CD14-positive monocyte (primary cell): ENCODE data around the gene NRG3. TPM values are rescaled to one million over a fixed set of nuclear protein-coding genes. Genes with fewer than 3 reads are reported as not detected.

ENCODE experiments used
- DNase-seq, 3 donors: peaks; one replicate each; pipeline ENCODE4 v3.0.0-alpha.2; 2011 to 2022
- H2AFZ ChIP-seq: 2 replicates; pipeline ENCODE4 v1.6.0; 2012; ENCODE audit warnings: mild to moderate bottlenecking, low read depth, low read length, inconsistent platforms; ENCODE audit not compliant: insufficient read depth, poor library complexity, severe bottlenecking
- H3K27ac ChIP-seq, 2 donors: 1 replicate in 1 of 2; 2 replicates in 1 of 2; pipeline ENCODE4 v1.5.1; 2012 to 2013; ENCODE audit warnings: low read length in 2 of 2, control low read depth in 1 of 2, inconsistent platforms in 1 of 2, low read depth in 1 of 2, mild to moderate bottlenecking in 1 of 2
- H3K27me3 ChIP-seq, 2 donors: one replicate each; pipeline versions ENCODE4 v1.6.0 to v1.6.1; 2011 to 2013; ENCODE audit warnings: low read length in 2 of 2; ENCODE audit not compliant: control insufficient read depth in 2 of 2, insufficient read depth in 2 of 2
- H3K36me3 ChIP-seq, 2 donors: replicated peaks in 1 of 2; 1 replicate in 1 of 2; 2 replicates in 1 of 2; pipeline versions ENCODE4 v1.5.1 to v1.6.1; 2012 to 2013; ENCODE audit warnings: low read length in 2 of 2, control low read depth in 1 of 2, inconsistent platforms in 1 of 2, mild to moderate bottlenecking in 1 of 2; ENCODE audit not compliant: insufficient read depth in 2 of 2, control insufficient read depth in 1 of 2
- H3K4me1 ChIP-seq, 2 donors: 1 replicate in 1 of 2; 2 replicates in 1 of 2; pipeline versions ENCODE4 v1.5.1 to v1.6.1; 2012 to 2013; ENCODE audit warnings: low read length in 2 of 2, control low read depth in 1 of 2, inconsistent platforms in 1 of 2, mild to moderate bottlenecking in 1 of 2, moderate library complexity in 1 of 2; ENCODE audit not compliant: insufficient read depth in 2 of 2, control insufficient read depth in 1 of 2
- H3K4me2 ChIP-seq: replicated peaks from 2 replicates; pipeline ENCODE3; 2012; ENCODE audit warnings: low read length, moderate library complexity, mild to moderate bottlenecking; ENCODE audit not compliant: poor library complexity, severe bottlenecking; ENCODE audit errors: extremely low read depth
- H3K4me3 ChIP-seq, 3 experiments: fragments of 200-600 bp in 1 of 3; sonication (generic) in 1 of 3; replicated peaks in 1 of 3; 1 replicate in 2 of 3; 2 replicates in 1 of 3; pipeline ENCODE4 v1.5.1; 2011 to 2013; ENCODE audit warnings: low read length in 3 of 3, mild to moderate bottlenecking in 3 of 3, control low read depth in 2 of 3, low read depth in 2 of 3, inconsistent platforms in 1 of 3, moderate library complexity in 1 of 3
- H3K79me2 ChIP-seq: 2 replicates; pipeline ENCODE4 v1.6.0; 2012; ENCODE audit warnings: mild to moderate bottlenecking, control low read depth, inconsistent platforms, low read length, moderate library complexity; ENCODE audit not compliant: insufficient read depth
- H3K9ac ChIP-seq: 2 replicates; pipeline ENCODE4 v1.6.0; 2017; ENCODE audit warnings: low read length, mild to moderate bottlenecking; ENCODE audit not compliant: insufficient read depth, poor library complexity, severe bottlenecking
- H3K9me3 ChIP-seq, 2 donors: replicated peaks in 1 of 2; 1 replicate in 1 of 2; 2 replicates in 1 of 2; pipeline versions ENCODE4 v1.5.1 to v1.6.1; 2012 to 2013; ENCODE audit warnings: low read length in 2 of 2, control low read depth in 1 of 2; ENCODE audit not compliant: control insufficient read depth in 1 of 2, insufficient read depth in 1 of 2
- H4K20me1 ChIP-seq: 2 replicates; pipeline ENCODE4 v1.6.0; 2012; ENCODE audit warnings: mild to moderate bottlenecking, low read length, control low read depth, moderate library complexity; ENCODE audit not compliant: insufficient read depth
- H3K27ac Mint-ChIP-seq, 7 donors: one replicate each; pipeline ENCODE4 v1.8.0; 2020; ENCODE audit warnings: mild to moderate bottlenecking in 7 of 7, mixed read lengths in 7 of 7, moderate library complexity in 6 of 7, inconsistent platforms in 2 of 7
- H3K27me3 Mint-ChIP-seq, 3 donors: one replicate each; pipeline ENCODE4 v1.8.0; 2021 to 2022; ENCODE audit warnings: low read depth in 3 of 3, mild to moderate bottlenecking in 3 of 3, mixed read lengths in 3 of 3, moderate library complexity in 3 of 3, inconsistent platforms in 1 of 3
- H3K36me3 Mint-ChIP-seq, 2 donors: one replicate each; pipeline ENCODE4 v1.8.0; 2020; ENCODE audit warnings: mixed read lengths in 2 of 2, inconsistent platforms in 1 of 2, mild to moderate bottlenecking in 1 of 2
- H3K4me1 Mint-ChIP-seq: one replicate; pipeline ENCODE4 v1.8.0; 2020; ENCODE audit warnings: mild to moderate bottlenecking, mixed read lengths
- H3K4me3 Mint-ChIP-seq, 2 donors: one replicate each; pipeline ENCODE4 v1.8.0; 2020; ENCODE audit warnings: mild to moderate bottlenecking in 2 of 2, mixed read lengths in 2 of 2, moderate library complexity in 1 of 2
- H3K9me3 Mint-ChIP-seq, 7 donors: one replicate each; pipeline ENCODE4 v1.8.0; 2020 to 2022; ENCODE audit warnings: mixed read lengths in 7 of 7, mild to moderate bottlenecking in 6 of 7, moderate library complexity in 6 of 7, inconsistent platforms in 2 of 7
- WGBS: methylation state at CpG from one replicate; pipeline ENCODE4 v1.1.5; 2013; ENCODE audit warnings: missing lambda C conversion rate; ENCODE audit not compliant: insufficient coverage; 5-methylcytosine and 5-hydroxymethylcytosine counted together
- intact Hi-C, 2 donors: fragments of 100-400 bp; cut with micrococcal nuclease; formaldehyde crosslinking; loops; one replicate each; pipeline versions ENCODE4 v1.15.0 to v1.15.1; 2023
- polyA plus RNA-seq, 3 donors: library from polyadenylated mRNA; depleted of rRNA in 1 of 3; unstranded in 2 of 3; stranded (reverse) in 1 of 3; fragments of 300-500 nt in 2 of 3; fragments of >200 nt in 1 of 3; fragmentation: Illumina TruSeq in 2 of 3; gene quantifications; 1 replicate in 2 of 3; 2 replicates in 1 of 3; pipeline ENCODE4 v1.2.3, GENCODE V29; 2012 to 2021
- TF ChIP-seq, protein P1 (sequence below): fragments of 200-600 bp; IDR thresholded peaks from one replicate; pipeline ENCODE4 v1.8.0; 2022; ENCODE audit warnings: antibody characterized with exemption, mild to moderate bottlenecking

NRG3 gene
- polyA plus RNA-seq, 3 donors: not detected

DNA sequence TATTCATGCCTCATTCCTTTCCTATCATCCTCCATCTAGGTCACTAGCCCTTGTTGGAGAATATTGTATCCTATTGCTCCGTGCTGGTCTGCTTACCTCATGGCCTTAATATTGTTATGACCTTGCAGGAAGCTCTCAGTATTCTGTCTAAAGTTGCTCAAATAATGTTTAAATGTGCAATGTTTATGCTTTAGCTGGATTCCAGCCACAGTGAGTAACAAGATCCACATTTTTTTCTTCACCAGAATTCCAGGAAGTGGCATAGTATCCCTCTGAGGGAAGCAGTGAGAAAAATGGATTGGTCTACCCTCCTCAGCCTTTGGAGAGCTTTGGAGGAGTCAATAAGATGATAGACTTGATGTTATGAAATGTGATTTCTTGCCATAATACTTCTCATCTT, 402.6 kb downstream of the NRG3 start:
- WGBS: no CpG with 5 or more reads among the region's 1 CpG
- Histone ChIP-seq H3K9me3 (no peaks in the 10 kb centered on the region), H3K27ac (no peak overlapping the region), H3K4me3 (no peak overlapping the region), H3K79me2 (no peaks in the 10 kb centered on the region), H3K4me2 (no peak overlapping the region), H3K36me3 (no peaks in the 10 kb centered on the region), H3K4me1 (no peaks in the 10 kb centered on the region), H3K9ac (no peak overlapping the region), H2AFZ (no peak overlapping the region), H4K20me1 (no peaks in the 10 kb centered on the region), H3K27me3 (no peaks in the 10 kb centered on the region)
- Mint-ChIP-seq H3K27ac (no peak overlapping the region), H3K9me3 (peaks cover 0 to 2% (median 0%) of the 10 kb centered on the region in 7 donors), H3K4me3 (no peak overlapping the region), H3K27me3 (peaks cover 0 to 2% (median 0%) of the 10 kb centered on the region in 3 donors), H3K4me1 (no peaks in the 10 kb centered on the region), H3K36me3 (no peaks in the 10 kb centered on the region)
- TF ChIP-seq, protein P1, sequence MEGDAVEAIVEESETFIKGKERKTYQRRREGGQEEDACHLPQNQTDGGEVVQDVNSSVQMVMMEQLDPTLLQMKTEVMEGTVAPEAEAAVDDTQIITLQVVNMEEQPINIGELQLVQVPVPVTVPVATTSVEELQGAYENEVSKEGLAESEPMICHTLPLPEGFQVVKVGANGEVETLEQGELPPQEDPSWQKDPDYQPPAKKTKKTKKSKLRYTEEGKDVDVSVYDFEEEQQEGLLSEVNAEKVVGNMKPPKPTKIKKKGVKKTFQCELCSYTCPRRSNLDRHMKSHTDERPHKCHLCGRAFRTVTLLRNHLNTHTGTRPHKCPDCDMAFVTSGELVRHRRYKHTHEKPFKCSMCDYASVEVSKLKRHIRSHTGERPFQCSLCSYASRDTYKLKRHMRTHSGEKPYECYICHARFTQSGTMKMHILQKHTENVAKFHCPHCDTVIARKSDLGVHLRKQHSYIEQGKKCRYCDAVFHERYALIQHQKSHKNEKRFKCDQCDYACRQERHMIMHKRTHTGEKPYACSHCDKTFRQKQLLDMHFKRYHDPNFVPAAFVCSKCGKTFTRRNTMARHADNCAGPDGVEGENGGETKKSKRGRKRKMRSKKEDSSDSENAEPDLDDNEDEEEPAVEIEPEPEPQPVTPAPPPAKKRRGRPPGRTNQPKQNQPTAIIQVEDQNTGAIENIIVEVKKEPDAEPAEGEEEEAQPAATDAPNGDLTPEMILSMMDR: no peak
- DNase-seq: no peak
- intact Hi-C loops: no loop called here

GRCh38 chr10:82278401-82279182, 403.6 kb downstream of the NRG3 start:
- Mint-ChIP-seq H3K4me3 (no peak overlapping the region), H3K9me3 (peaks cover 0 to 2% (median 0%) of the 10 kb centered on the region in 7 donors), H3K27ac (no peak overlapping the region), H3K36me3 (no peaks in the 10 kb centered on the region), H3K27me3 (peaks cover 0 to 2% (median 0%) of the 10 kb centered on the region in 3 donors), H3K4me1 (no peaks in the 10 kb centered on the region)
- TF ChIP-seq, protein P1: no peak
- no peak overlapping the region for H3K4me2 ChIP-seq
- H3K4me3 ChIP-seq: no peak overlapping the region
- H3K36me3 ChIP-seq: no peaks in the 10 kb centered on the region
- H4K20me1 ChIP-seq: no peaks in the 10 kb centered on the region
- no peaks in the 10 kb centered on the region for H3K27me3 ChIP-seq
- 54% methylated on average over 3 of the region's 10 CpGs for WGBS
- DNase-seq: no peak
- no peaks in the 10 kb centered on the region for H3K79me2 ChIP-seq
- H2AFZ ChIP-seq: no peak overlapping the region
- intact Hi-C loops: no loop called here
- H3K9ac ChIP-seq: no peak overlapping the region
- no peak overlapping the region for H3K27ac ChIP-seq
- H3K4me1 ChIP-seq: no peaks in the 10 kb centered on the region
- no peaks in the 10 kb centered on the region for H3K9me3 ChIP-seq
